Activated CD8-positive, alpha-beta T cell treated with anti-CD3 and anti-CD28 coated beads for 36 hours (primary cell): Measurements from ENCODE around the gene TSPAN10. TPM values are rescaled to one million over a fixed set of nuclear protein-coding genes. Genes with fewer than 3 reads are reported as not detected.

Source experiments
- ATAC-seq: fragments of 200-7000 bp; cut with Tn5 transposase; one replicate; pipeline ENCODE4 v1.10.0; 2021; ENCODE audit warnings: mild to moderate bottlenecking, moderate library complexity
- CTCF ChIA-PET: fragments of 350-600 bp; sonication (Branson Sonifier 250); formaldehyde crosslinking; loops from one replicate; lab custom pipeline; 2021; ENCODE audit warnings: antibody characterized with exemption; lab: Charles Lee
- POLR2A ChIA-PET: fragments of 350-600 bp; sonication (Branson Sonifier 250); formaldehyde crosslinking; loops from one replicate; lab custom pipeline; 2021; ENCODE audit warnings: antibody characterized with exemption; lab: Charles Lee
- DNase-seq: peaks from one replicate; pipeline ENCODE4 v3.0.0-alpha.2; 2020
- H3K27ac Mint-ChIP-seq: one replicate; pipeline ENCODE4 v1.8.0; 2021; ENCODE audit warnings: mild to moderate bottlenecking, mixed read lengths
- H3K27me3 Mint-ChIP-seq: one replicate; pipeline ENCODE4 v1.8.0; 2021; ENCODE audit warnings: mixed read lengths
- H3K36me3 Mint-ChIP-seq: one replicate; pipeline ENCODE4 v1.8.0; 2021; ENCODE audit warnings: low read depth, mixed read lengths
- H3K4me1 Mint-ChIP-seq: one replicate; pipeline ENCODE4 v1.8.0; 2021; ENCODE audit warnings: low read depth, mixed read lengths
- H3K4me3 Mint-ChIP-seq: one replicate; pipeline ENCODE4 v1.8.0; 2021; ENCODE audit warnings: mild to moderate bottlenecking, moderate library complexity, mixed read lengths
- H3K9me3 Mint-ChIP-seq: one replicate; pipeline ENCODE4 v1.8.0; 2021; ENCODE audit warnings: mixed read lengths
- CTCF ChIP-seq: fragments of 200-600 bp; IDR thresholded peaks from one replicate; pipeline ENCODE4 v1.8.0; 2022; ENCODE audit warnings: antibody characterized with exemption, mild to moderate bottlenecking
- intact Hi-C: fragments of 100-400 bp; cut with micrococcal nuclease; formaldehyde crosslinking; loops from one replicate; pipeline ENCODE4 v1.10.0; 2022
- total RNA-seq, 2 experiments: library from RNA; stranded (reverse); gene quantifications; one replicate each; pipeline ENCODE4 v1.2.3, GENCODE V29; 2021

Gene TSPAN10
- total RNA-seq, 2 experiments from 2014 or later, result 0.18 to 0.22 TPM

GRCh38 chr17:81687770-81688541 is 51.0 kb downstream of the TSPAN10 start:
- intact Hi-C loops, result no loop called here
- ChIA-PET POLR2A (interaction anchor here (1.3 to 6.7 kb wide), 2 partner anchors 15 kb away, joined by 4 to 73 read pairs; partner anchors contain the start of gene MRPL12), CTCF (no interaction called here)
- Mint-ChIP-seq H3K4me3 (no peak overlapping the region), H3K27ac (no peak overlapping the region), H3K36me3 (peaks cover 51% of the 10 kb centered on the region), H3K9me3 (no peaks in the 10 kb centered on the region), H3K4me1 (peaks cover 25% of the 10 kb centered on the region), H3K27me3 (no peaks in the 10 kb centered on the region)
- no peak for DNase-seq
- ATAC-seq, result no peak
- TF ChIP-seq CTCF, result no peak

GRCh38 chr17:81688616-81689015 is 51.6 kb downstream of the TSPAN10 start:
- no peak for TF ChIP-seq CTCF
- Mint-ChIP-seq H3K4me3 (no peak overlapping the region), H3K27me3 (no peaks in the 10 kb centered on the region), H3K4me1 (peaks cover 25% of the 10 kb centered on the region), H3K27ac (no peak overlapping the region), H3K36me3 (peaks cover 50% of the 10 kb centered on the region), H3K9me3 (no peaks in the 10 kb centered on the region)
- intact Hi-C loops, result no loop called here
- POLR2A ChIA-PET, result interaction anchor here (1.3 to 6.7 kb wide), 2 partner anchors 15 kb away, joined by 4 to 73 read pairs; partner anchors contain the start of gene MRPL12
- ATAC-seq (no peak), DNase-seq (no peak)
- CTCF ChIA-PET, result no interaction called here

GRCh38 chr17:81690066-81690465 is 53.1 kb downstream of the TSPAN10 start:
- CTCF ChIA-PET, result no interaction called here
- DNase-seq (no peak), ATAC-seq (no peak)
- no peak for TF ChIP-seq CTCF
- no peaks in the 10 kb centered on the region for H3K27me3 Mint-ChIP-seq
- intact Hi-C loops, result no loop called here
- H3K36me3 Mint-ChIP-seq, result peaks cover 42% of the 10 kb centered on the region
- H3K4me3 Mint-ChIP-seq, result no peak overlapping the region
- no peaks in the 10 kb centered on the region for H3K9me3 Mint-ChIP-seq
- POLR2A ChIA-PET, result interaction anchor here (0.9 kb wide), 1 partner anchor 31 kb away, joined by 3 read pairs; no protein-coding TSS in a partner anchor
- H3K4me1 Mint-ChIP-seq, result peaks cover 18% of the 10 kb centered on the region
- no peak overlapping the region for H3K27ac Mint-ChIP-seq

- peaks cover 38% of the 10 kb centered on the region for H3K36me3 Mint-ChIP-seq
- no peak for DNase-seq
- H3K27me3 Mint-ChIP-seq, result no peaks in the 10 kb centered on the region
- peaks cover 14% of the 10 kb centered on the region for H3K4me1 Mint-ChIP-seq
- no peak for ATAC-seq
- no peak overlapping the region for H3K27ac Mint-ChIP-seq
- H3K4me3 Mint-ChIP-seq, result no peak overlapping the region
- POLR2A ChIA-PET, result interaction anchor here (0.9 kb wide), 1 partner anchor 31 kb away, joined by 3 read pairs; no protein-coding TSS in a partner anchor
- no peaks in the 10 kb centered on the region for H3K9me3 Mint-ChIP-seq
- CTCF ChIA-PET, result interaction anchor here (1.0 kb wide), 1 partner anchor 15 kb away, joined by 3 read pairs; no protein-coding TSS in a partner anchor
- intact Hi-C loops, result no loop called here
- no peak for TF ChIP-seq CTCF
Measured at GRCh38 chr17:81690549-81690948, 53.6 kb downstream of the TSPAN10 start.

GRCh38 chr17:81691196-81691595 is 54.2 kb downstream of the TSPAN10 start:
- DNase-seq, result no peak
- Mint-ChIP-seq H3K27me3 (no peaks in the 10 kb centered on the region), H3K36me3 (peaks cover 36% of the 10 kb centered on the region), H3K4me1 (peaks cover 9% of the 10 kb centered on the region), H3K27ac (no peak overlapping the region), H3K4me3 (no peak overlapping the region), H3K9me3 (no peaks in the 10 kb centered on the region)
- TF ChIP-seq CTCF, result no peak
- ATAC-seq, result no peak
- intact Hi-C loops, result no loop called here
- POLR2A ChIA-PET, result interaction anchor here (0.9 kb wide), 1 partner anchor 30 kb away, joined by 3 read pairs; no protein-coding TSS in a partner anchor
- CTCF ChIA-PET, result interaction anchor here (1.0 kb wide), 1 partner anchor 16 kb away, joined by 3 read pairs; no protein-coding TSS in a partner anchor
